HCT116 (cell line): ENCODE measurements around the gene TMEM203. TPM values are rescaled to one million over a fixed set of nuclear protein-coding genes. Genes with fewer than 3 reads are reported as not detected.

Source experiments
- ATAC-seq: fragments of 200-7000 bp; cut with Tn5 transposase; 2 replicates; pipeline ENCODE4 v1.9.1; 2020; ENCODE audit warnings: mild to moderate bottlenecking, moderate library complexity
- BruUV-seq: library from RNA; stranded (reverse); fragments of 400-500 nt; replicated peaks from 2 replicates; lab custom pipeline; 2021; lab: Mats Ljungman, UMichigan
- CTCF ChIA-PET: fragments of 300-600 bp; sonication (Branson Sonifier 250); formaldehyde crosslinking; loops from one replicate; lab custom pipeline; 2021; ENCODE audit warnings: antibody characterized with exemption; lab: Charles Lee
- POLR2A ChIA-PET: fragments of 300-600, 350-600 bp; sonication (Branson Sonifier 250); formaldehyde crosslinking; loops from one replicate; lab custom pipeline; 2021; ENCODE audit warnings: antibody characterized with exemption; lab: Charles Lee
- RAD21 ChIA-PET, 2 experiments: fragments of 300-600 bp; sonication (Branson Sonifier 250); formaldehyde crosslinking; loops; one replicate each; lab custom pipeline; 2023; ENCODE audit warnings: low total read pairs in 2 of 2; ENCODE audit not compliant: uncharacterized antibody in 2 of 2, unreplicated experiment in 2 of 2, low non-redundant PET in 1 of 2; lab: Charles Lee
- DNase-seq: peaks from one replicate; pipeline ENCODE4 v3.0.0-alpha.2; 2010; ENCODE audit warnings: low read depth, low spot score
- H2AFZ ChIP-seq: fragments of 200-600 bp; shearing (Covaris generic), sonication (generic); 2 replicates; pipeline ENCODE4 v1.6.1; 2017; ENCODE audit warnings: low read depth, mixed run types, mixed read lengths, antibody characterized with exemption, low read length; ENCODE audit not compliant: poor library complexity, severe bottlenecking
- H3K27ac ChIP-seq: 2 replicates; pipeline ENCODE4 v1.5.1; 2012; ENCODE audit warnings: low read depth, low read length
- H3K27me3 ChIP-seq: fragments of 200-600 bp; sonication (generic); 2 replicates; pipeline ENCODE4 v1.6.1; 2016; ENCODE audit warnings: mixed run types, low read length, mixed read lengths; ENCODE audit not compliant: insufficient read depth
- H3K36me3 ChIP-seq, 2 experiments: fragments of 200-500 bp in 1 of 2; fragments of 200-600 bp in 1 of 2; sonication (Bioruptor generic) in 1 of 2; sonication (generic) in 1 of 2; 2 replicates each; pipeline versions ENCODE4 v1.5.1 to v1.6.1; 2014 to 2016; ENCODE audit warnings: low read length in 2 of 2, inconsistent platforms in 1 of 2, mixed read lengths in 1 of 2, mixed run types in 1 of 2; ENCODE audit not compliant: insufficient read depth in 2 of 2, control insufficient read depth in 1 of 2
- H3K4me1 ChIP-seq, 2 experiments: fragments of 200-600 bp in 1 of 2; sonication (generic) in 1 of 2; 2 replicates each; pipeline versions ENCODE4 v1.5.1 to v1.6.1; 2012 to 2017; ENCODE audit warnings: low read length in 2 of 2, inconsistent platforms in 1 of 2, mild to moderate bottlenecking in 1 of 2, mixed read lengths in 1 of 2, mixed run types in 1 of 2, moderate library complexity in 1 of 2; ENCODE audit not compliant: insufficient read depth in 2 of 2, control insufficient read depth in 1 of 2
- H3K4me2 ChIP-seq: fragments of 200-600 bp; sonication (generic); 2 replicates; pipeline ENCODE4 v1.6.1; 2017; ENCODE audit warnings: mixed run types, low read length, mixed read lengths
- H3K4me3 ChIP-seq, 2 experiments: fragments of 200-600 bp in 1 of 2; sonication (generic) in 1 of 2; replicated peaks in 1 of 2; 2 replicates each; pipeline ENCODE4 v1.5.1; 2011 to 2016; ENCODE audit warnings: low read length in 2 of 2, control low read depth in 1 of 2, low read depth in 1 of 2, mild to moderate bottlenecking in 1 of 2, mixed read lengths in 1 of 2, mixed run types in 1 of 2
- H3K79me2 ChIP-seq: fragments of 200-600 bp; sonication (generic); 2 replicates; pipeline ENCODE4 v1.6.1; 2017; ENCODE audit warnings: mild to moderate bottlenecking, mixed run types, low read length, moderate library complexity, mixed read lengths; ENCODE audit not compliant: insufficient read depth
- H3K9ac ChIP-seq: fragments of 200-600 bp; sonication (generic); 2 replicates; pipeline ENCODE4 v1.6.1; 2016; ENCODE audit warnings: low read length, mixed read lengths
- H3K9me2 ChIP-seq: fragments of 200-600 bp; sonication (generic), shearing (Covaris generic); 2 replicates; pipeline ENCODE4 v1.6.1; 2017; ENCODE audit warnings: mixed run types, mild to moderate bottlenecking, moderate library complexity; ENCODE audit not compliant: insufficient read depth
- H3K9me3 ChIP-seq, 2 experiments: fragments of 200-500 bp in 1 of 2; fragments of 200-600 bp in 1 of 2; sonication (Bioruptor generic) in 1 of 2; sonication (generic) in 1 of 2; 2 replicates each; pipeline ENCODE4 v1.6.1; 2014 to 2017; ENCODE audit warnings: low read length in 2 of 2, mixed read lengths in 2 of 2, inconsistent platforms in 1 of 2, low read depth in 1 of 2, mild to moderate bottlenecking in 1 of 2, mixed run types in 1 of 2, moderate library complexity in 1 of 2; ENCODE audit not compliant: control insufficient read depth in 1 of 2, insufficient read depth in 1 of 2
- H4K20me1 ChIP-seq: fragments of 200-600 bp; sonication (generic), shearing (Covaris generic); 2 replicates; pipeline ENCODE4 v1.6.1; 2017; ENCODE audit warnings: mixed run types, mild to moderate bottlenecking, moderate library complexity; ENCODE audit not compliant: insufficient read depth
- ATF3 ChIP-seq: IDR thresholded peaks from 2 replicates; pipeline ENCODE4 v1.6.1; 2012
- CBX3 ChIP-seq: IDR thresholded peaks from 2 replicates; pipeline ENCODE4 v1.6.1; 2012; ENCODE audit warnings: low read depth
- EGR1 ChIP-seq: IDR thresholded peaks from 2 replicates; pipeline ENCODE4 v1.6.1; 2012; ENCODE audit warnings: low read depth
- ELF1 ChIP-seq: IDR thresholded peaks from 2 replicates; pipeline ENCODE4 v1.6.1; 2012; ENCODE audit warnings: low read depth, borderline replicate concordance
- EZH2 ChIP-seq: fragments of 200-600 bp; sonication (generic); IDR thresholded peaks from 2 replicates; pipeline ENCODE4 v1.6.1; 2017; ENCODE audit warnings: antibody characterized with exemption, mixed run types
- EZH2phosphoT487 ChIP-seq: fragments of 200-600 bp; IDR thresholded peaks from 2 replicates; pipeline ENCODE4 v1.6.1; 2018; ENCODE audit warnings: antibody characterized with exemption, borderline replicate concordance
- FOSL1 ChIP-seq: IDR thresholded peaks from 2 replicates; pipeline ENCODE4 v1.6.1; 2012; ENCODE audit warnings: low read depth
- JUND ChIP-seq: IDR thresholded peaks from 2 replicates; pipeline ENCODE4 v1.6.1; 2012
- POLR2A ChIP-seq: IDR thresholded peaks from 2 replicates; pipeline ENCODE4 v1.7.0; 2011; ENCODE audit warnings: borderline replicate concordance; ENCODE audit not compliant: insufficient read depth, insufficient read length; ENCODE audit errors: extremely low read depth
- REST ChIP-seq: IDR thresholded peaks from 2 replicates; pipeline ENCODE4 v1.6.1; 2012; ENCODE audit warnings: low read depth
- SIN3A ChIP-seq: IDR thresholded peaks from 2 replicates; pipeline ENCODE4 v1.6.1; 2012; ENCODE audit warnings: low read depth
- SP1 ChIP-seq: IDR thresholded peaks from 2 replicates; pipeline ENCODE4 v1.6.1; 2012; ENCODE audit warnings: low read depth
- SRF ChIP-seq: IDR thresholded peaks from 2 replicates; pipeline ENCODE4 v1.6.1; 2012; ENCODE audit warnings: low read depth
- TCF7L2 ChIP-seq: IDR thresholded peaks from 2 replicates; pipeline ENCODE4 v1.7.0; 2011; ENCODE audit warnings: borderline replicate concordance, inconsistent platforms; ENCODE audit not compliant: insufficient read depth, insufficient read length; ENCODE audit errors: extremely low read depth
- YY1 ChIP-seq: IDR thresholded peaks from 2 replicates; pipeline ENCODE4 v1.6.1; 2011; ENCODE audit warnings: low read length, low read depth, moderate library complexity, mild to moderate bottlenecking; ENCODE audit not compliant: insufficient replicate concordance; ENCODE audit errors: extremely low read depth
- intact Hi-C: fragments of 100-400 bp; cut with micrococcal nuclease; formaldehyde crosslinking; loops from 2 replicates; pipeline ENCODE4 v1.10.0; 2022
- total RNA-seq: library from RNA; stranded (reverse); gene quantifications from one replicate; pipeline ENCODE4 v1.2.1, GENCODE V29; 2021; ENCODE audit not compliant: unreplicated experiment
- TF ChIP-seq, protein P1 (sequence below): IDR thresholded peaks from 2 replicates; pipeline ENCODE4 v1.6.1; 2011; ENCODE audit warnings: mild to moderate bottlenecking, low read length, moderate library complexity; ENCODE audit not compliant: insufficient replicate concordance; ENCODE audit errors: extremely low read depth

Gene TMEM203
- total RNA-seq, 1 experiment from 2014 or later: 45.0 TPM

- Histone ChIP-seq H3K4me1 (peaks cover 44 to 71% of the 10 kb centered on the region in 2 experiments), H3K79me2 (no peaks in the 10 kb centered on the region), H2AFZ (no peak overlapping the region), H3K9me3 (no peaks in the 10 kb centered on the region), H3K36me3 (no peaks in the 10 kb centered on the region), H3K4me3 (peak overlapping the region; percentile 14 to 48), H3K9ac (peak overlapping the region; percentile 97), H3K27me3 (no peaks in the 10 kb centered on the region), H3K27ac (peak overlapping the region; percentile 88), H3K4me2 (peak overlapping the region; percentile 99), H4K20me1 (no peaks in the 10 kb centered on the region), H3K9me2 (no peaks in the 10 kb centered on the region)
- peak; percentile 31 for ATAC-seq
- TF ChIP-seq ATF3: no peak
- TF ChIP-seq POLR2A: no peak
- TF ChIP-seq YY1: no peak
- no peak for TF ChIP-seq EGR1
- no peak for TF ChIP-seq REST
- TF ChIP-seq JUND: no peak
- TF ChIP-seq SIN3A: no peak
- TF ChIP-seq FOSL1: no peak
- TF ChIP-seq ELF1: no peak
- no peak for TF ChIP-seq SRF
- TF ChIP-seq TCF7L2: no peak
- TF ChIP-seq EZH2: no peak
- no peak for TF ChIP-seq EZH2phosphoT487
- TF ChIP-seq, protein P1, sequence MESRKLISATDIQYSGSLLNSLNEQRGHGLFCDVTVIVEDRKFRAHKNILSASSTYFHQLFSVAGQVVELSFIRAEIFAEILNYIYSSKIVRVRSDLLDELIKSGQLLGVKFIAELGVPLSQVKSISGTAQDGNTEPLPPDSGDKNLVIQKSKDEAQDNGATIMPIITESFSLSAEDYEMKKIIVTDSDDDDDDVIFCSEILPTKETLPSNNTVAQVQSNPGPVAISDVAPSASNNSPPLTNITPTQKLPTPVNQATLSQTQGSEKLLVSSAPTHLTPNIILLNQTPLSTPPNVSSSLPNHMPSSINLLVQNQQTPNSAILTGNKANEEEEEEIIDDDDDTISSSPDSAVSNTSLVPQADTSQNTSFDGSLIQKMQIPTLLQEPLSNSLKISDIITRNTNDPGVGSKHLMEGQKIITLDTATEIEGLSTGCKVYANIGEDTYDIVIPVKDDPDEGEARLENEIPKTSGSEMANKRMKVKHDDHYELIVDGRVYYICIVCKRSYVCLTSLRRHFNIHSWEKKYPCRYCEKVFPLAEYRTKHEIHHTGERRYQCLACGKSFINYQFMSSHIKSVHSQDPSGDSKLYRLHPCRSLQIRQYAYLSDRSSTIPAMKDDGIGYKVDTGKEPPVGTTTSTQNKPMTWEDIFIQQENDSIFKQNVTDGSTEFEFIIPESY: no peak
- TF ChIP-seq SP1: no peak
- no peak for TF ChIP-seq CBX3
- DNase-seq: no peak
- BruUV-seq: no TSS peak
- intact Hi-C loops: loop anchor here (1.0 to 10.0 kb wide), 4 partner anchors 39 to 442 kb away; partner anchors contain the start of genes ANAPC2, NPDC1 and SSNA1
- ChIA-PET POLR2A (interaction anchor here (0.7 to 2.5 kb wide), 7 partner anchors 10 to 103 kb away, joined by 3 to 16 read pairs (median 6); partner anchors contain the start of genes ANAPC2, SSNA1, TPRN and TUBB4B), RAD21 (interaction anchor here (1.2 to 1.9 kb wide), 6 partner anchors 13 to 180 kb away, joined by 3 to 9 read pairs (median 4); partner anchors contain the start of genes ANAPC2 (in 2 of the 2) and SSNA1 (in 2 of the 2)), CTCF (interaction anchor here (1.1 to 4.7 kb wide), 12 partner anchors 10 to 197 kb away, joined by 3 to 43 read pairs (median 6); partner anchors contain the start of genes ANAPC2, SAPCD2, SSNA1 and TPRN)
Measured at GRCh38 chr9:137226338-137227053, 21.0 kb upstream of the TMEM203 start.
